Skeletal muscle satellite cell (primary cell): ENCODE data around the gene CLTB.
"Not testable (repeated sequence)": the region's sequence is repeated elsewhere in the genome, so short reads cannot be mapped to it uniquely, and the experiment has no call there.

ENCODE experiments used
- H3K27me3 ChIP-seq: 2 replicates; pipeline ENCODE4 v1.7.0; 2013; ENCODE audit warnings: low read length; ENCODE audit not compliant: control insufficient read depth, insufficient read depth
- H3K36me3 ChIP-seq: 2 replicates; pipeline ENCODE4 v1.7.0; 2013; ENCODE audit warnings: mild to moderate bottlenecking, control low read depth, low read length; ENCODE audit not compliant: insufficient read depth
- H3K4me1 ChIP-seq: 2 replicates; pipeline ENCODE4 v1.7.0; 2013; ENCODE audit warnings: low read length; ENCODE audit not compliant: control insufficient read depth, insufficient read depth
- H3K4me2 ChIP-seq: 2 replicates; pipeline ENCODE4 v1.7.0; 2013; ENCODE audit warnings: mild to moderate bottlenecking, low read length
- H3K4me3 ChIP-seq: 2 replicates; pipeline ENCODE4 v1.7.0; 2013; ENCODE audit warnings: low read length
- H3K9ac ChIP-seq: 2 replicates; pipeline ENCODE4 v1.7.0; 2013; ENCODE audit warnings: mild to moderate bottlenecking, low read depth, low read length, moderate library complexity
- H3K9me3 ChIP-seq: replicated peaks from 2 replicates; pipeline ENCODE4 v1.7.0; 2013; ENCODE audit warnings: mild to moderate bottlenecking, control low read depth, low read length

CLTB gene

GRCh38 chr5:176409765-176410164 is 6.6 kb downstream of the CLTB start:
- no peaks in the 10 kb centered on the region for H3K27me3 ChIP-seq
- H3K36me3 ChIP-seq, result peaks cover 26% of the 10 kb centered on the region

GRCh38 chr5:176408590-176408989 is 7.7 kb downstream of the CLTB start:
- no peak overlapping the region for H3K4me2 ChIP-seq
- H3K36me3 ChIP-seq, result peaks cover 32% of the 10 kb centered on the region
- no peak overlapping the region for H3K9ac ChIP-seq
- H3K27me3 ChIP-seq, result no peaks in the 10 kb centered on the region
- no peaks in the 10 kb centered on the region for H3K9me3 ChIP-seq
- H3K4me3 ChIP-seq, result no peak overlapping the region
- peaks cover 30% of the 10 kb centered on the region for H3K4me1 ChIP-seq

More at GRCh38 chr5:176409765-176410164, 6.6 kb downstream of the CLTB start:
- no peak overlapping the region for H3K9ac ChIP-seq
- peaks cover 41% of the 10 kb centered on the region for H3K4me1 ChIP-seq
- H3K4me2 ChIP-seq, result no peak overlapping the region
- H3K9me3 ChIP-seq, result no peaks in the 10 kb centered on the region
- H3K4me3 ChIP-seq, result no peak overlapping the region

DNA sequence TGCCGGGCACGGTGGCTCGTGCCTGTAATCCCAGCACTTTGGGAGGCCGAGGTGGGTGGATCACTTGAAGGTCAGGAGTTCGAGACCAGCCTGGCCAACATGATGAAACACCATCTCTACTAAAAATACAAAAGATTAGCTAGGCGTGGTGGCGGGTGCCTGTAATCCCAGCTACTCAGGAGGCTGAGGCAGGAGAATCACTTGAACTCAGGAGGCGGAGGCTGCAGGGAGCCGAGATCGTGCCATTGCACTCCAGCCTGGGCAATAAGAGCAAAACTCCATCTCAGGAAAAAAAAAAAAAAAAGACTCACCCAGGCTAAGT is 8.1 kb downstream of the CLTB start:
- not testable (repeated sequence) for H3K9me3 ChIP-seq, H3K27me3 ChIP-seq, H3K9ac ChIP-seq, H3K4me2 ChIP-seq, H3K4me3 ChIP-seq
- Histone ChIP-seq H3K36me3 (peaks cover 32% of the 10 kb centered on the region), H3K4me1 (peaks cover 26% of the 10 kb centered on the region)

- peaks cover 32% of the 10 kb centered on the region for H3K36me3 ChIP-seq
- H3K4me2 ChIP-seq, result no peak overlapping the region
- peaks cover 20% of the 10 kb centered on the region for H3K4me1 ChIP-seq
- no peak overlapping the region for H3K9ac ChIP-seq
- no peaks in the 10 kb centered on the region for H3K27me3 ChIP-seq
- H3K9me3 ChIP-seq, result no peaks in the 10 kb centered on the region
- H3K4me3 ChIP-seq, result no peak overlapping the region
Observed at GRCh38 chr5:176407456-176408251, 8.7 kb downstream of the CLTB start.

DNA sequence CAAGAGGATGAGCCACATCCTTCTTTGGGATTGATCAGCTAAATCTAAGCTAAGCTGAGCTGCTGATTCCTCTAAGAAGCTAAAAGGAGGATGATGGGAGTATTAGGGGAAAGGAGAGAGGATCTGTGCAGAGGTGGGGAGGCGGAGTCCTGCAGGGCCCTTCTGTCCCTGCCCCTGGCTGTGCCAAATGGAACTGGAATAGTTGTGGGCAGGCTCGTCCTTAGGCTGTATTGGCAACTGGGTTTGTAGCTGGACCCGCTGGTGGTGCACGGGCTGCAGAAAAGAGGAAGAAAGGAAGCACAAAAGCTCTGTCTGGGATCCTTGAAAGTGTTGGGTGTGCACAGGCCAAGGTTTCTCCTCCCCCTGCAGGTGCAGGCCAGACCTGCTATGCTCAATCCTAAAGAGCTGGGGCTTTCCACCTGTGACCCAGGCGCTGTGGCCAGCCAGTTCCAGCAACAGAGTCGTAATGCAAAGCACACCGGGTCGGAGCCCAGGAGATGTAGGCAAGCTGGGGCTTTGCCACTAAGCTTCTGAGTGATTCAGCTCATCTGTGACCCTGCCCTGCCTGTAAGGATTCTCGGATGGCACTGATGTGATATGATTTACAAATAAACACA is 9.8 kb downstream of the CLTB start:
- H3K27me3 ChIP-seq, result no peaks in the 10 kb centered on the region
- H3K4me2 ChIP-seq, result no peak overlapping the region
- no peak overlapping the region for H3K4me3 ChIP-seq
- no peak overlapping the region for H3K9ac ChIP-seq
- peaks cover 11% of the 10 kb centered on the region for H3K4me1 ChIP-seq
- no peaks in the 10 kb centered on the region for H3K9me3 ChIP-seq
- peaks cover 32% of the 10 kb centered on the region for H3K36me3 ChIP-seq

GRCh38 chr5:176405656-176406435 is 10.5 kb downstream of the CLTB start:
- Histone ChIP-seq H3K9ac (no peak overlapping the region), H3K36me3 (peaks cover 32% of the 10 kb centered on the region), H3K27me3 (no peaks in the 10 kb centered on the region), H3K4me1 (peaks cover 4% of the 10 kb centered on the region), H3K4me3 (no peak overlapping the region), H3K4me2 (no peak overlapping the region), H3K9me3 (no peaks in the 10 kb centered on the region)

- H3K36me3 ChIP-seq, result peaks cover 27% of the 10 kb centered on the region
Observed at GRCh38 chr5:176401281-176402205, 14.8 kb downstream of the CLTB start.

DNA sequence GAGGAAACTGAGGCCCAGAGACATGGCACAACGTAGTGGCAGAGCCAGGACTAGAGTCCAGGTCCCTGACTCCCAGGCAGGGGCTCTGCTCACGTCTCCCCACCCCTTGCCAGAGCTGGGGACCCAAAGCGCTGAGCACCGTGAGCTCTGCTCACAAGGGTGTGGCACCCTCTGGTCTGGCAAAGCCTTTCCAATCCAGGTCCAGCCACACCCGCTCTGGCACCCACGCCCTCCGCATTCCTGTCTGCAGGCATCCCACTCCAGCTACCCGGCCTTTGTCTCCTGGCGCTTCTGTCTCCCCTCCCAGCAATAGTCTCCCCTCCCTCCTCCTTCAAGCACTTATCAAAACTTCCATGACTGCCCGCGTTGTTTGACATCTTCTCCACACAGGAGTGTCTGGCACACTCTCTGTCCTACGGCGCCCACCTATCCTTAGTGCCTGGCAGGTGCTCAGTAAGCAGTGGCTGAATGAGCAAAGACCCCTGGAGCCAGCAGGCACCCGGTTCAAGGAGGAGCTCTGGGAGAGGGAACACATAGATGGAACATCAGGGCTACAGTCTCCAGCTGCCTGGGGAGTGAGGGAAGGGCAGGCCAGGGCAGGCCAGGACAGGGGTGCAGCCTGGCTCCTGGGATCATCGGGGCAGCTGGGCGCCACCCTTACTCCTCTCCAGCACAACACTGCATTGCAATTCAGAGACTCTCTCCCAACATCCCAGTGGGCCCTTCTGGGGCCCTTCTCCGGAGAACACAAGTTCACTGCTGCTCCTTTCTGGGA is 15.8 kb downstream of the CLTB start:
- peaks cover 4% of the 10 kb centered on the region for H3K4me1 ChIP-seq
- no peaks in the 10 kb centered on the region for H3K27me3 ChIP-seq
- H3K4me3 ChIP-seq, result no peak overlapping the region
- peaks cover 21% of the 10 kb centered on the region for H3K36me3 ChIP-seq
- H3K4me2 ChIP-seq, result no peak overlapping the region
- H3K9ac ChIP-seq, result no peak overlapping the region
- no peaks in the 10 kb centered on the region for H3K9me3 ChIP-seq

More at GRCh38 chr5:176401281-176402205, 14.8 kb downstream of the CLTB start:
- Histone ChIP-seq H3K9ac (no peak overlapping the region), H3K4me2 (no peak overlapping the region), H3K9me3 (no peaks in the 10 kb centered on the region), H3K4me3 (no peak overlapping the region), H3K27me3 (no peaks in the 10 kb centered on the region), H3K4me1 (peaks cover 4% of the 10 kb centered on the region)

- no peaks in the 10 kb centered on the region for H3K27me3 ChIP-seq
- no peaks in the 10 kb centered on the region for H3K9me3 ChIP-seq
- H3K36me3 ChIP-seq, result peaks cover 24% of the 10 kb centered on the region
- H3K4me3 ChIP-seq, result no peak overlapping the region
- H3K9ac ChIP-seq, result no peak overlapping the region
- H3K4me1 ChIP-seq, result peaks cover 4% of the 10 kb centered on the region
- H3K4me2 ChIP-seq, result no peak overlapping the region
Observed at GRCh38 chr5:176397736-176398420, 18.5 kb downstream of the CLTB start.

DNA sequence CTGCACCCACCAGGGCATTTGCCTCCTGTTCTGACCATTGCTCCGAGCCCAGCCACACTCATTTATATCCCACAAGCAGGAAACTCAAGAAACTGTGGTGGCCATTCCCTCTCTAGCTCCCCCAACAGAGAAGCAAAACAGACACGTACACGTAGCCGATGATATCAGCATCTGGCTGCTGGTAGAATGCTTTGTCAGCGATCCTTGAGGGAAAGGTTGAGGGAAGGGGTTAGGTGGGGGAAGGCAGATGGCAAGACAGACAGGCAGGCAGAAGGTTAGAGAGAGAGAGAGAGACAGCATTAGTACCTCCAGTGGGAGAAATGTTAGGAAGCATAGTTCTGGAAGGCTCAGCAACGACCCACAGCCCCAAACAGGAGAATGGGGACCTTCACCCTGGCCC is 20.0 kb downstream of the CLTB start:
- Histone ChIP-seq H3K36me3 (peaks cover 40% of the 10 kb centered on the region), H3K4me1 (peaks cover 4% of the 10 kb centered on the region), H3K4me3 (no peak overlapping the region), H3K27me3 (no peaks in the 10 kb centered on the region), H3K4me2 (no peak overlapping the region), H3K9ac (no peak overlapping the region), H3K9me3 (no peaks in the 10 kb centered on the region)
